HL-60 (cell line): ENCODE results near the gene GRIP2.

ENCODE experiments used
- DNase-seq, 2 experiments: peaks; one replicate each; pipeline ENCODE4 v3.0.0-alpha.2; 2010 to 2020; ENCODE audit warnings: low read depth in 1 of 2, low spot score in 1 of 2
- H3K27ac ChIP-seq: fragments of 250-450 bp; sonication (Bioruptor Pico); replicated peaks from 2 replicates; pipeline ENCODE4 v1.5.1; 2020; ENCODE audit warnings: mild to moderate bottlenecking, moderate library complexity
- H3K27me3 ChIP-seq: fragments of 250-450 bp; sonication (Bioruptor Pico); 2 replicates; pipeline ENCODE4 v1.5.1; 2021; ENCODE audit warnings: mild to moderate bottlenecking, moderate library complexity; ENCODE audit not compliant: insufficient read depth, poor library complexity, severe bottlenecking
- H3K4me3 ChIP-seq: replicated peaks from 2 replicates; pipeline ENCODE4 v1.5.1; 2011; ENCODE audit warnings: mild to moderate bottlenecking, control low read depth, low read length; ENCODE audit not compliant: insufficient read depth
- CTCF ChIP-seq: IDR thresholded peaks from one replicate; pipeline ENCODE4 v1.5.1; 2011; ENCODE audit warnings: low read length, control low read depth, inconsistent platforms; ENCODE audit not compliant: insufficient read depth
- GABPA ChIP-seq: IDR thresholded peaks from 2 replicates; pipeline ENCODE4 v1.6.1; 2012; ENCODE audit warnings: low read depth
- POLR2AphosphoS5 ChIP-seq: IDR thresholded peaks from 2 replicates; pipeline ENCODE4 v1.6.1; 2012; ENCODE audit warnings: low read depth
- SPI1 ChIP-seq: IDR thresholded peaks from 2 replicates; pipeline ENCODE4 v1.6.1; 2012; ENCODE audit warnings: low read depth, mild to moderate bottlenecking, borderline replicate concordance
- TF ChIP-seq, protein P1 (sequence below): IDR thresholded peaks from 2 replicates; pipeline ENCODE4 v1.6.1; 2012; ENCODE audit warnings: low read depth; ENCODE audit not compliant: insufficient replicate concordance

Gene GRIP2

DNA sequence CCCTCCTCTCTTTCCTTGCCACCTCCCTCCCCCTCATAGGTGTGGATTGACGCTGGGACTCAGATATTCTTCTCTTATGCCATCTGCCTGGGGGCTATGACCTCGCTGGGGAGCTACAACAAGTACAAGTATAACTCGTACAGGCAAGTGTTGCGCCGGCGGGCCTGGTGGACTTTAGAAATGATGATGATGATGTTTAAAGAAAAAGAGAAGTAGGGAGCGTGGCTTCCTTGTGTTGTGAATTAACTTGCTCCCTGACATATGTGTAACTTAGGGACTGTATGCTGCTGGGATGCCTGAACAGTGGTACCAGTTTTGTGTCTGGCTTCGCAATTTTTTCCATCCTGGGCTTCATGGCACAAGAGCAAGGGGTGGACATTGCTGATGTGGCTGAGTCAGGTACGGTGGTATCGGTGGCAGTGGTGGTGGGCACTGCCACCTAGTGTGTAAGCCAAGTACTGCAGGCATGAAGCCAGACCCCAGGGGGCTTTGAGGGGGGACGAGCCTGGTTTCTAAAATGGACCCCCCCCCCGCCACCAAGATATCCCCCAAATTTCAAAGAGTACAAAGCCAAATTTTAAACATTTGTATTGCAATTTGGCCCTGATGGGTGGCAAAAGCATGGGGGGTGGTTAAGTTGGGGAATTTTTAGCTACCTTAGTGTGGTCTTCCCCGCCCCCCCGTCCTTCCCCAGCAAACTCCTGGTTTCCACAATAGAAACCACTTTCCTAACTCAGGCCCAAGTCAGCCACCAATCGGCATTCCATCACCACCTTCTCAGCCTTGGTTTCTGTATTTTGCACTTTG, 72.1 kb downstream of the GRIP2 start:
- Histone ChIP-seq H3K27ac (no peak overlapping the region), H3K4me3 (no peak overlapping the region), H3K27me3 (no peaks in the 10 kb centered on the region)
- DNase-seq: peak in 1 of 2 experiments; percentile 18
- TF ChIP-seq CTCF: peak; percentile 45
- TF ChIP-seq, protein P1, sequence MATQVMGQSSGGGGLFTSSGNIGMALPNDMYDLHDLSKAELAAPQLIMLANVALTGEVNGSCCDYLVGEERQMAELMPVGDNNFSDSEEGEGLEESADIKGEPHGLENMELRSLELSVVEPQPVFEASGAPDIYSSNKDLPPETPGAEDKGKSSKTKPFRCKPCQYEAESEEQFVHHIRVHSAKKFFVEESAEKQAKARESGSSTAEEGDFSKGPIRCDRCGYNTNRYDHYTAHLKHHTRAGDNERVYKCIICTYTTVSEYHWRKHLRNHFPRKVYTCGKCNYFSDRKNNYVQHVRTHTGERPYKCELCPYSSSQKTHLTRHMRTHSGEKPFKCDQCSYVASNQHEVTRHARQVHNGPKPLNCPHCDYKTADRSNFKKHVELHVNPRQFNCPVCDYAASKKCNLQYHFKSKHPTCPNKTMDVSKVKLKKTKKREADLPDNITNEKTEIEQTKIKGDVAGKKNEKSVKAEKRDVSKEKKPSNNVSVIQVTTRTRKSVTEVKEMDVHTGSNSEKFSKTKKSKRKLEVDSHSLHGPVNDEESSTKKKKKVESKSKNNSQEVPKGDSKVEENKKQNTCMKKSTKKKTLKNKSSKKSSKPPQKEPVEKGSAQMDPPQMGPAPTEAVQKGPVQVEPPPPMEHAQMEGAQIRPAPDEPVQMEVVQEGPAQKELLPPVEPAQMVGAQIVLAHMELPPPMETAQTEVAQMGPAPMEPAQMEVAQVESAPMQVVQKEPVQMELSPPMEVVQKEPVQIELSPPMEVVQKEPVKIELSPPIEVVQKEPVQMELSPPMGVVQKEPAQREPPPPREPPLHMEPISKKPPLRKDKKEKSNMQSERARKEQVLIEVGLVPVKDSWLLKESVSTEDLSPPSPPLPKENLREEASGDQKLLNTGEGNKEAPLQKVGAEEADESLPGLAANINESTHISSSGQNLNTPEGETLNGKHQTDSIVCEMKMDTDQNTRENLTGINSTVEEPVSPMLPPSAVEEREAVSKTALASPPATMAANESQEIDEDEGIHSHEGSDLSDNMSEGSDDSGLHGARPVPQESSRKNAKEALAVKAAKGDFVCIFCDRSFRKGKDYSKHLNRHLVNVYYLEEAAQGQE: no peak

GRCh38 chr3:14466179-14466903, 73.8 kb downstream of the GRIP2 start:
- no peak overlapping the region for H3K4me3 ChIP-seq
- no peak for DNase-seq
- TF ChIP-seq POLR2AphosphoS5 (peak; percentile 18; the same call in 1 of the 2 replicates), CTCF (no peak), GABPA (no peak), SPI1 (no peak)
- TF ChIP-seq, protein P1: no peak
- no peak overlapping the region for H3K27ac ChIP-seq
- H3K27me3 ChIP-seq: no peaks in the 10 kb centered on the region

DNA sequence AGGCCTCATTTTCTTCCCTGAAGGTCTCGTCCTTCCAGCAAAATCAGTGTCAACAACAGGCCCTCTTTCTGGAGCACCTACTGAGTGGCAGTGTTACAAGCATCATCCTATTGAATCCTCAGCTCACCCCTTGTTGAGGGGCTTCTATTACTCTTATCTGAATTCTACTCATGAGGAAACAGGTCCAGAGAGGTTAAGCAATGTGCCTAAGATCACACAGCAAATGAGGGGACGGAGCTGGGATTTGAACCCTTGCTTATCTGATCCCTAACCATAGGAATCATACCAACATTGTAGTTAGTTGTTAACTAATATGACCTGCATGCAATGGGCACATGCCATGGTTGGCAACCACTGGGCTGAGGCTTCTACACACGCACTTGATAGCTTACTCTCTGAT, 74.7 kb downstream of the GRIP2 start:
- no peak overlapping the region for H3K4me3 ChIP-seq
- no peak overlapping the region for H3K27ac ChIP-seq
- no peak for TF ChIP-seq GABPA
- TF ChIP-seq, protein P1: no peak
- no peak for TF ChIP-seq SPI1
- no peak for TF ChIP-seq CTCF
- no peak for TF ChIP-seq POLR2AphosphoS5
- H3K27me3 ChIP-seq: no peaks in the 10 kb centered on the region
- no peak for DNase-seq
